CD4-positive, alpha-beta T cell treated with Interleukin-17A for 4 hours (primary cell): Measurements from ENCODE around the gene IQUB.
"Not testable (repeated sequence)": the region's sequence is repeated elsewhere in the genome, so short reads cannot be mapped to it uniquely, and the experiment has no call there.

Experiments
- DNase-seq: peaks from one replicate; pipeline ENCODE4 v3.0.0-alpha.2; 2020; ENCODE audit warnings: mixed read lengths

The IQUB gene

GRCh38 chr7:123538897-123539296 lies 4.5 kb upstream of the IQUB start:
- DNase-seq = no peak

GRCh38 chr7:123538189-123538714 lies 3.9 kb upstream of the IQUB start:
- no peak for DNase-seq

GRCh38 chr7:123537026-123537642 lies 2.7 kb upstream of the IQUB start:
- no peak for DNase-seq

- DNase-seq = peak; percentile 3
Observed at GRCh38 chr7:123535517-123535916, 1.1 kb upstream of the IQUB start.

- DNase-seq = no peak
Observed at GRCh38 chr7:123533929-123534382, 439 bp downstream of the IQUB start.

GRCh38 chr7:123533553-123533917 lies 860 bp downstream of the IQUB start:
- DNase-seq = no peak

GRCh38 chr7:123532788-123533552 lies 1.4 kb downstream of the IQUB start:
- peak; percentile 39 for DNase-seq

GRCh38 chr7:123532343-123532742 lies 2.1 kb downstream of the IQUB start:
- not testable (repeated sequence) for DNase-seq

- not testable (repeated sequence) for DNase-seq
Observed at GRCh38 chr7:123530035-123530591, 4.3 kb downstream of the IQUB start.

- no peak for DNase-seq
Observed at GRCh38 chr7:123528265-123528664, 6.1 kb downstream of the IQUB start.

GRCh38 chr7:123527712-123528225 lies 6.6 kb downstream of the IQUB start:
- not testable (repeated sequence) for DNase-seq

GRCh38 chr7:123526533-123526932 lies 7.9 kb downstream of the IQUB start:
- not testable (repeated sequence) for DNase-seq

- no peak for DNase-seq
Observed at GRCh38 chr7:123522066-123522465, 12.3 kb downstream of the IQUB start.

- no peak for DNase-seq
Observed at GRCh38 chr7:123505221-123505620, 29.2 kb downstream of the IQUB start.

GRCh38 chr7:123502201-123502600 lies 32.2 kb downstream of the IQUB start:
- no peak for DNase-seq

GRCh38 chr7:123500878-123501489 lies 33.4 kb downstream of the IQUB start:
- DNase-seq = no peak

- DNase-seq = no peak
Observed at GRCh38 chr7:123499211-123499970, 35.0 kb downstream of the IQUB start.

- DNase-seq = no peak
Observed at GRCh38 chr7:123498601-123499000, 35.8 kb downstream of the IQUB start.

- no peak for DNase-seq
Observed at GRCh38 chr7:123498031-123498430, 36.4 kb downstream of the IQUB start.

- DNase-seq = peak; percentile 41
Observed at GRCh38 chr7:123494193-123494796, 40.1 kb downstream of the IQUB start.

- DNase-seq = no peak
Observed at GRCh38 chr7:123492485-123492884, 41.9 kb downstream of the IQUB start.

- DNase-seq = no peak
Observed at GRCh38 chr7:123485721-123486120, 48.7 kb downstream of the IQUB start.
